Measurements from ENCODE around the gene OLFML2A. TPM values are rescaled to one million over a fixed set of nuclear protein-coding genes. Genes with fewer than 3 reads are reported as not detected.
"Not testable (repeated sequence)": the region's sequence is repeated elsewhere in the genome, so short reads cannot be mapped to it uniquely, and the experiment has no call there.

The OLFML2A gene
- total and polyA plus RNA-seq, 2 of the 4 experiments (the other 2 are of a cell fraction), result 2.0 to 5.9 TPM

GRCh38 chr9:124838132-124838531 lies 61.2 kb downstream of the OLFML2A start:
- H3K36me3 ChIP-seq (ENCODE audit: control insufficient read depth, insufficient read depth, low read length); H4K8ac ChIP-seq (ENCODE audit: low read depth in 2 of 2, low read length in 2 of 2); H3K56ac ChIP-seq (ENCODE audit: extremely low read depth, insufficient read depth, low read length); H3K4me3 ChIP-seq (ENCODE audit: insufficient read depth, low read depth, low read length); DNase-seq; H3K18ac ChIP-seq (ENCODE audit: low read depth, low read length); H3K4me2 ChIP-seq (ENCODE audit: low read depth, low read length); H2AK5ac ChIP-seq (ENCODE audit: low read depth, low read length); H3K14ac ChIP-seq (replicated peaks; ENCODE audit: low read depth, low read length); H3K79me1 ChIP-seq (ENCODE audit: low read depth in 1 of 2, low read length in 2 of 2); in situ Hi-C loops (cut with MboI; ENCODE audit: low sequenced_read_pairs); POLR2A ChIA-PET (ENCODE audit: unreplicated experiment); intact Hi-C loops (cut with micrococcal nuclease); dilution Hi-C loops (cut with HindIII; ENCODE audit: low sequenced_read_pairs, unreplicated experiment); H4K5ac ChIP-seq (ENCODE audit: low read depth, low read length); H3K27ac ChIP-seq (ENCODE audit: insufficient read depth, low read length); H2AFZ ChIP-seq (replicated peaks; ENCODE audit: low read length, poor library complexity); H4K91ac ChIP-seq (ENCODE audit: insufficient read depth, low read depth, low read length); ATAC-seq (ENCODE audit: low read depth); H2BK5ac ChIP-seq (ENCODE audit: low read depth, low read length, poor library complexity, severe bottlenecking); H3K9me1 ChIP-seq (ENCODE audit: insufficient read depth, low read length); H2AK9ac ChIP-seq (replicated peaks; ENCODE audit: low read depth, low read length, poor library complexity); H2BK20ac ChIP-seq (ENCODE audit: low read depth, low read length); H3K27me3 ChIP-seq (ENCODE audit: control insufficient read depth, insufficient read depth, low read length); H2BK15ac ChIP-seq (ENCODE audit: low read depth, low read length); H3K4ac ChIP-seq (ENCODE audit: low read depth, low read length); H4K20me1 ChIP-seq (ENCODE audit: insufficient read depth, low read length); H2BK120ac ChIP-seq (ENCODE audit: low read depth, low read length); CTCF ChIA-PET; H3K9ac ChIP-seq (ENCODE audit: low read depth, low read length); H3K9me3 ChIP-seq (ENCODE audit: control insufficient read depth, insufficient read depth, low read length); BruUV-seq (replicated peaks); H3K23ac ChIP-seq (ENCODE audit: low read depth, low read length): not testable (repeated sequence)
- WGBS, 2 experiments (ENCODE audit: extremely low coverage in 2 of 2, insufficient read length in 1 of 2), result no CpG with 5 or more reads among the region's 5 CpGs
- H3K4me1 ChIP-seq (ENCODE audit: control insufficient read depth, insufficient read depth, low read length), result peaks cover 14% of the 10 kb centered on the region

- DNase-seq; H3K9me3 ChIP-seq (ENCODE audit: control insufficient read depth, insufficient read depth, low read length); H3K4ac ChIP-seq (ENCODE audit: low read depth, low read length); H3K23ac ChIP-seq (ENCODE audit: low read depth, low read length); H3K9ac ChIP-seq (ENCODE audit: low read depth, low read length); H3K18ac ChIP-seq (ENCODE audit: low read depth, low read length); H3K4me3 ChIP-seq (ENCODE audit: insufficient read depth, low read depth, low read length); H3K56ac ChIP-seq (ENCODE audit: extremely low read depth, insufficient read depth, low read length); in situ Hi-C loops (cut with MboI; ENCODE audit: low sequenced_read_pairs); H3K27me3 ChIP-seq (ENCODE audit: control insufficient read depth, insufficient read depth, low read length); ATAC-seq (ENCODE audit: low read depth); H2BK15ac ChIP-seq (ENCODE audit: low read depth, low read length); BruUV-seq (replicated peaks); H3K27ac ChIP-seq (ENCODE audit: insufficient read depth, low read length); H2BK120ac ChIP-seq (ENCODE audit: low read depth, low read length); H4K91ac ChIP-seq (ENCODE audit: insufficient read depth, low read depth, low read length); H3K14ac ChIP-seq (replicated peaks; ENCODE audit: low read depth, low read length); H2BK20ac ChIP-seq (ENCODE audit: low read depth, low read length); H2BK5ac ChIP-seq (ENCODE audit: low read depth, low read length, poor library complexity, severe bottlenecking); H3K36me3 ChIP-seq (ENCODE audit: control insufficient read depth, insufficient read depth, low read length); H3K9me1 ChIP-seq (ENCODE audit: insufficient read depth, low read length); H3K4me2 ChIP-seq (ENCODE audit: low read depth, low read length); H4K20me1 ChIP-seq (ENCODE audit: insufficient read depth, low read length); POLR2A ChIA-PET (ENCODE audit: unreplicated experiment); H4K5ac ChIP-seq (ENCODE audit: low read depth, low read length); H4K8ac ChIP-seq (ENCODE audit: low read depth in 2 of 2, low read length in 2 of 2); H2AFZ ChIP-seq (replicated peaks; ENCODE audit: low read length, poor library complexity); dilution Hi-C loops (cut with HindIII; ENCODE audit: low sequenced_read_pairs, unreplicated experiment); H3K79me1 ChIP-seq (ENCODE audit: low read depth in 1 of 2, low read length in 2 of 2); H2AK5ac ChIP-seq (ENCODE audit: low read depth, low read length); H2AK9ac ChIP-seq (replicated peaks; ENCODE audit: low read depth, low read length, poor library complexity): not testable (repeated sequence)
- H3K4me1 ChIP-seq (ENCODE audit: control insufficient read depth, insufficient read depth, low read length), result peaks cover 14% of the 10 kb centered on the region
- intact Hi-C loops (cut with micrococcal nuclease), result loop anchor here (1.0 kb wide), 1 partner anchor 64 kb away; no protein-coding TSS in a partner anchor
- 98% methylated on average over 5 of the region's 52 CpGs; no CpG with 5 or more reads in 1 of the 2 experiments for WGBS, 2 experiments (ENCODE audit: extremely low coverage in 2 of 2, insufficient read length in 1 of 2)
- CTCF ChIA-PET, result interaction anchor here (1.3 to 1.6 kb wide), 2 partner anchors 9 to 73 kb away, joined by 4 to 5 read pairs; no protein-coding TSS in a partner anchor
These were observed 61.8 kb downstream of the OLFML2A start for GRCh38 chr9:124838567-124839275.
